Pons (tissue), 1 donor: Measurements from ENCODE around the gene CATSPER1.

Experiments
- DNase-seq: peaks from one replicate; pipeline ENCODE4 v3.0.0-alpha.2; 2016; ENCODE audit warnings: low spot score

The CATSPER1 gene

DNA sequence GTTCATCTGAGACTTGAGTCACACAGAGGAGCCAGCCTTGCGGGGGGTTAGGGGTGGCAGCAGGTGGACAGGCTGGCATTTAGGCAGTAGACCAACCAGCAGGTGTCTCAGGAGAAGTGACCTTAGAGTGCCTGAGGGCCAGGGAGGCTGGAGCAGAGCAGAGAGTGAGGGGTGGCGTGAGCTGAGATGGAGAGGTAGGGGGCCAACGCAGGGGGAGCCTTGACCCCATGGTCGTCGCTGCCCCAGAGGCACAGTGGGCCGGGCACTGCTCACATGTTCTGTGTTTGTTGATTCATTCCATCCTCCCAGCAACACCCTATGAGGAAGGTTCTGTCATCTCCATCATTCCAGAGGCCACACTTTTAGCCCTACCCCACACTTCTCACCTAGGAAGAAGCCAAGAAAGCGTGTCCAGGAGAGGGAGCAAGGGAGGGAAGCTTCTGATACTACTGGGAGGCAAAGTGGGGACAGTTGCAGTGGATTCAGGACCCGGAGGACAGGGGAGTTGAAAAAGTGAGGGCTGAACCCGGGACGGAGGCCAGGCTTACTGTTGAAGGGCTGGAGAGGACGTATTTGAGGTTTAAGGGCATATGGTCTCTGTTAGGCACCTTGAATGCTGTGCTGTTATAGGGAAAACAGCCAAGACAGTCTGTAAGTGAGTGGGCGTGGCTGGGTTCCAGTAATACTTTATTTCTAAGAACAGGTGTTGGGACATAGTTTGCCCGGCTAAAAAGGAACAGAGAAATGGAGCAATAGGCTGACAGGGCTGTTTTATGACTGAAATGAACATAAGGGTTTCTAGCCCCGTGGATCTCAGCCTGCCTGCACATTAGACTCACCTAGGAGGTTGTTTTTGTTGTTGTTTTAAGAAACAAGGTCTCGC, 57.4 kb downstream of the CATSPER1 start:
- DNase-seq: no peak

DNA sequence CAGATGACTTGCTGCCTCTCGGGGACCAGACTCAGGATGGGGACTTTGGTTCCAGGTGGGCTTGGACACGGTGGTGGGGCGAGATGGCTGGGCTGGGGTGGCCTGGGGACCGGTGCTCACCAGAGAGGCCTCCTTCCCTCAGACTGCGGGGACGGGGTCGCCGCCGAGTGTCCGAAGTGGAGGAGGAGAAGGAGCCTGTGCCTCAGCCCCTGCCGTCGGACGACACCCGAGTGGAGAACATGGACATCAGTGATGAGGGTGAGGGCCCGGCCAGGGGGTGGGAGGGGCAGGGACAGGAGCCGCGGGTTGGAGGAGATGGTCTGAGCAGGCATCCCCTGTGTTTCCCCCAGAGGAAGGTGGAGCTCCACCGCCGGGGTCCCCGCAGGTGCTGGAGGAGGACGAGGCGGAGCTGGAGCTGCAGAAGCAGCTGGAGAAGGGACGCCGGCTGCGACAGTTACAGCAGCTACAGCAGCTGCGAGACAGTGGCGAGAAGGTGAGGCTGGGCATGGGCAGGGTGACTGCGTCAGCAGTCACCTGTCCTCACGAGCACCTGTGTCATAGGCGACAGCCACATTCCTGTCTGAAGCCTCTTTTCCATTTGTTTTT, 58.8 kb downstream of the CATSPER1 start:
- DNase-seq: no peak
